K562 (cell line): Measurements from ENCODE around the gene ACADSB. TPM values are rescaled to one million over a fixed set of nuclear protein-coding genes. Genes with fewer than 3 reads are reported as not detected.

Source experiments
- ATAC-seq: fragments of 200-7000 bp; cut with Tn5 transposase; 3 replicates; pipeline ENCODE4 v1.9.1; 2020; ENCODE audit warnings: moderate library complexity
- BruUV-seq: library from RNA; stranded (reverse); fragments of 400-500 nt; replicated peaks from 2 replicates; lab custom pipeline; 2021; lab: Mats Ljungman, UMichigan
- CTCF ChIA-PET: fragments of 300-600 bp; formaldehyde crosslinking; extraction: SDS; loops from one replicate; lab custom pipeline; 2021; ENCODE audit warnings: low intra/inter-chr PET ratio; lab: Yijun Ruan, JAX
- POLR2A ChIA-PET: fragments of 300-600, 350-650 bp; sonication (Branson Sonifier 250); formaldehyde crosslinking; extraction: SDS; loops from one replicate; lab custom pipeline; 2021; ENCODE audit warnings: antibody characterized with exemption, inconsistent platforms; lab: Yijun Ruan, JAX
- DNase-seq, 4 experiments: peaks; one replicate each; pipeline versions ENCODE4 v3.0.0 to v3.0.0-alpha.2; 2011 to 2018; ENCODE audit warnings: low spot score in 3 of 4, mixed read lengths in 3 of 4; ENCODE audit errors: extremely low read depth in 1 of 4
- FAIRE-seq: peaks from 2 replicates; lab custom pipeline; 2011; peaks lifted over from hg19 to GRCh38; lab: Jason Lieb, UNC
- H2AFZ ChIP-seq: 2 replicates; pipeline ENCODE4 v1.6.0; 2011; ENCODE audit warnings: low read depth, low read length, control low read depth, inconsistent platforms
- H3K27ac ChIP-seq: fragments of 200-600 bp; 3 replicates; pipeline ENCODE4 v1.8.0; 2011; ENCODE audit warnings: low read depth, mild to moderate bottlenecking, control low read depth, inconsistent platforms, low read length, moderate library complexity, mixed read lengths; ENCODE audit errors: extremely low read depth
- H3K27me3 ChIP-seq, 2 experiments: fragments of 300-600 bp in 1 of 2; 2 replicates in 1 of 2; 3 replicates in 1 of 2; pipeline versions ENCODE4 v1.6.0 to v1.8.0; 2011; ENCODE audit warnings: inconsistent platforms in 2 of 2, low read length in 2 of 2, mild to moderate bottlenecking in 1 of 2, mixed read lengths in 1 of 2, moderate library complexity in 1 of 2; ENCODE audit not compliant: control insufficient read depth in 2 of 2, insufficient read depth in 2 of 2
- H3K36me3 ChIP-seq: fragments of 300-600 bp; 3 replicates; pipeline ENCODE4 v1.8.0; 2011; ENCODE audit warnings: mild to moderate bottlenecking, low read length, inconsistent platforms; ENCODE audit not compliant: control insufficient read depth, insufficient read depth
- H3K4me1 ChIP-seq, 2 experiments: fragments of 200-600 bp in 1 of 2; replicated peaks in 1 of 2; 2 replicates in 1 of 2; 3 replicates in 1 of 2; pipeline versions ENCODE4 v1.5.1 to v1.8.0; 2011; ENCODE audit warnings: inconsistent platforms in 2 of 2, low read length in 2 of 2, mild to moderate bottlenecking in 1 of 2, mixed read lengths in 1 of 2, moderate library complexity in 1 of 2; ENCODE audit not compliant: control insufficient read depth in 2 of 2, insufficient read depth in 2 of 2
- H3K4me2 ChIP-seq: 2 replicates; pipeline ENCODE4 v1.6.1; 2011; ENCODE audit warnings: low read length, control low read depth, inconsistent platforms, mixed read lengths; ENCODE audit not compliant: insufficient read depth
- H3K4me3 ChIP-seq: fragments of 200-600 bp; sonication (generic), shearing (Covaris generic); 2 replicates; pipeline ENCODE4 v1.5.1; 2016; ENCODE audit warnings: control low read depth, inconsistent platforms
- H3K79me2 ChIP-seq: fragments of 200-600 bp; 3 replicates; pipeline ENCODE4 v1.8.0; 2011; ENCODE audit warnings: low read length, inconsistent platforms; ENCODE audit not compliant: control insufficient read depth, insufficient read depth
- H3K9ac ChIP-seq, 2 experiments: 2 replicates each; pipeline versions ENCODE4 v1.6.0 to v1.6.1; 2011; ENCODE audit warnings: low read depth in 2 of 2, low read length in 2 of 2, control low read depth in 1 of 2, inconsistent platforms in 1 of 2, mild to moderate bottlenecking in 1 of 2, mixed read lengths in 1 of 2; ENCODE audit not compliant: insufficient read depth in 1 of 2
- H3K9me1 ChIP-seq: one replicate; pipeline ENCODE4 v1.6.0; 2011; ENCODE audit warnings: inconsistent platforms, mild to moderate bottlenecking, low read length, moderate library complexity; ENCODE audit not compliant: control insufficient read depth, insufficient read depth
- H3K9me3 ChIP-seq: replicated peaks from 2 replicates; pipeline ENCODE4 v1.5.1; 2011; ENCODE audit warnings: low read depth, low read length, inconsistent platforms; ENCODE audit not compliant: control insufficient read depth, insufficient read depth
- H4K20me1 ChIP-seq: replicated peaks from 2 replicates; pipeline ENCODE4 v1.6.1; 2011; ENCODE audit warnings: low read length, inconsistent platforms, mixed read lengths; ENCODE audit not compliant: control insufficient read depth, insufficient read depth
- BHLHE40 ChIP-seq: IDR thresholded peaks from 2 replicates; pipeline ENCODE4 v1.6.1; 2011; ENCODE audit warnings: low read length, improper control_type of control experiment
- BRD9 ChIP-seq: fragments of 450-650 bp; IDR thresholded peaks from 2 replicates; pipeline ENCODE4 v1.6.1; 2018; ENCODE audit warnings: low read depth; ENCODE audit not compliant: partially characterized antibody
- DNMT1 ChIP-seq: fragments of 450-650 bp; IDR thresholded peaks from 2 replicates; pipeline ENCODE4 v1.6.1; 2016; ENCODE audit warnings: antibody characterized with exemption, mild to moderate bottlenecking
- EZH2 ChIP-seq: IDR thresholded peaks from 2 replicates; pipeline ENCODE4 v1.6.1; 2012; ENCODE audit warnings: low read depth, mild to moderate bottlenecking, inconsistent platforms, low read length, borderline replicate concordance
- HEY1 ChIP-seq: fragments of 250-450 bp; sonication (Bioruptor Pico); IDR thresholded peaks from 2 replicates; pipeline ENCODE4 v1.5.0; 2020; ENCODE audit warnings: mild to moderate bottlenecking, moderate library complexity, borderline replicate concordance
- HNRNPUL1 ChIP-seq: fragments of 200-400 bp; formaldehyde crosslinking; IDR thresholded peaks from 2 replicates; pipeline ENCODE4 v1.6.1; 2017; ENCODE audit warnings: low read length
- SRSF1 ChIP-seq: fragments of 200-400 bp; formaldehyde crosslinking; IDR thresholded peaks from 2 replicates; pipeline ENCODE4 v1.6.1; 2017; ENCODE audit warnings: mild to moderate bottlenecking, low read depth, low read length, moderate library complexity
- ZNF23 ChIP-seq: fragments of 250-450 bp; sonication (Bioruptor Pico); IDR thresholded peaks from 2 replicates; pipeline ENCODE4 v1.4.0; 2020; ENCODE audit warnings: mild to moderate bottlenecking
- ZNF282 ChIP-seq: sonication (generic); formaldehyde crosslinking; IDR thresholded peaks from 2 replicates; pipeline ENCODE4 v1.8.1; 2023; ENCODE audit warnings: missing genetic modification reagents
- ZNF584 ChIP-seq: fragments of 200-800 bp; sonication (Bioruptor generic); IDR thresholded peaks from 2 replicates; pipeline ENCODE4 v1.6.1; 2016; ENCODE audit warnings: low read depth, mild to moderate bottlenecking, missing genetic modification characterization, missing compliant biosample characterization
- WGBS: fragments of 100-300 bp; shearing (Covaris generic); methylation state at CpG from one replicate; pipeline ENCODE4 v1.1.6; 2016; ENCODE audit warnings: low coverage, mixed read lengths; ENCODE audit not compliant: insufficient coverage; ENCODE audit errors: missing lambda C conversion rate; 5-methylcytosine and 5-hydroxymethylcytosine counted together
- in situ Hi-C: fragments of 300-500 bp; cut with MboI; formaldehyde crosslinking; loops from 4 replicates; pipeline ENCODE4 v1.15.0; 2018; ENCODE audit warnings: inconsistent platforms, mixed read lengths
- intact Hi-C: fragments of 100-400 bp; cut with micrococcal nuclease; formaldehyde crosslinking; loops from 2 replicates; pipeline ENCODE4 v1.14.2; 2022
- polyA plus RNA-seq, 8 experiments: library from polyadenylated mRNA; depleted of rRNA in 4 of 8; stranded (reverse) in 5 of 8; unstranded in 3 of 8; fragments of >200 nt; fragmentation: Nextera tagmentation in 2 of 8; fragmentation: Illumina TruSeq in 1 of 8; extraction: Ambion mirVana in 2 of 8; extraction: Trizol in 1 of 8; gene quantifications; 2 replicates each; pipeline versions ENCODE4 v1.2.1 to v1.2.3, GENCODE V29; 2011 to 2014; ENCODE audit warnings: inconsistent platforms in 1 of 8, missing spikeins in 1 of 8
- total RNA-seq, 7 experiments: library from RNA; depleted of rRNA in 6 of 7; stranded (reverse); fragments of >200 nt in 6 of 7; fragmentation: Illumina TruSeq in 2 of 7; extraction: Trizol in 2 of 7; gene quantifications; 2 replicates each; pipeline versions ENCODE4 v1.2.1 to v1.2.3, GENCODE V29; 2011 to 2021; ENCODE audit warnings: low replicate concordance in 1 of 7
- TF ChIP-seq, protein P1 (sequence below): sonication (generic); formaldehyde crosslinking; IDR thresholded peaks from 2 replicates; pipeline ENCODE4 v1.8.0; 2022; ENCODE audit warnings: mild to moderate bottlenecking, missing genetic modification reagents
- TF ChIP-seq, protein P2 (sequence below): fragments of 250-450 bp; sonication (Bioruptor Pico); IDR thresholded peaks from 2 replicates; pipeline ENCODE4 v1.5.0; 2020; ENCODE audit warnings: mild to moderate bottlenecking

ACADSB gene
- total and polyA plus RNA-seq, 9 of the 15 experiments (the other 6 are each of a cell fraction or from before 2014, with no cell fraction given) = 2.9 to 9.1 (median 5.8) TPM

DNA sequence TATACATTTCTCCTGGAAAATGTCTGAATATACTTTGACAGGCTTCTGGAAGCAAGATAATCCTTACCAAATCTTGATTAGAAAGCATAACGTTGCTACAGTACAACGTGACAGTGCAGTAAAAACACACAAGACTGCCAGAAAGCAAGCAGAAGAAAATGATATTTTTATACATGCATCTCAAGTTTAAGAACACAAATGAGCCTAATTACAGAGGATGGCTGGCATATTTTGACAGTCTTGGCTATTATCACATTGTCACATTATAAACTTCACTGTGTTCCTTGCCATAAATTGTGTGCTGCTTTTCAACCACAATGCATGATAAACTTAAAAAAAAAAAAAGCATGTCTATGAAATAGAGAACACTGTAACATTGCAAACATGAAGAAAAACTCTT lies 4.5 kb upstream of the ACADSB start:
- FAIRE-seq = no peak
- peaks cover 7 to 11% of the 10 kb centered on the region in 2 experiments; a peak in 4 of 5 replicates for H3K4me1 ChIP-seq
- in situ Hi-C loops = no loop called here
- no TSS peak for BruUV-seq
- no peak for TF ChIP-seq BHLHE40
- TF ChIP-seq, all 486 proteins: peak for 0
- Histone ChIP-seq H3K4me3 (no peak overlapping the region), H3K9me1 (no peaks in the 10 kb centered on the region), H4K20me1 (no peaks in the 10 kb centered on the region), H3K9me3 (no peaks in the 10 kb centered on the region), H3K27ac (no peak overlapping the region), H3K4me2 (no peak overlapping the region), H3K9ac (no peak overlapping the region), H3K79me2 (peaks cover 87% of the 10 kb centered on the region), H3K27me3 (no peaks in the 10 kb centered on the region), H2AFZ (no peak overlapping the region), H3K36me3 (peaks cover 19% of the 10 kb centered on the region)
- no peak for DNase-seq
- intact Hi-C loops = no loop called here
- ChIA-PET POLR2A (no interaction called here), CTCF (no interaction called here)
- 8% methylated on average over 2 of the region's 2 CpGs for WGBS
- no peak for ATAC-seq

DNA sequence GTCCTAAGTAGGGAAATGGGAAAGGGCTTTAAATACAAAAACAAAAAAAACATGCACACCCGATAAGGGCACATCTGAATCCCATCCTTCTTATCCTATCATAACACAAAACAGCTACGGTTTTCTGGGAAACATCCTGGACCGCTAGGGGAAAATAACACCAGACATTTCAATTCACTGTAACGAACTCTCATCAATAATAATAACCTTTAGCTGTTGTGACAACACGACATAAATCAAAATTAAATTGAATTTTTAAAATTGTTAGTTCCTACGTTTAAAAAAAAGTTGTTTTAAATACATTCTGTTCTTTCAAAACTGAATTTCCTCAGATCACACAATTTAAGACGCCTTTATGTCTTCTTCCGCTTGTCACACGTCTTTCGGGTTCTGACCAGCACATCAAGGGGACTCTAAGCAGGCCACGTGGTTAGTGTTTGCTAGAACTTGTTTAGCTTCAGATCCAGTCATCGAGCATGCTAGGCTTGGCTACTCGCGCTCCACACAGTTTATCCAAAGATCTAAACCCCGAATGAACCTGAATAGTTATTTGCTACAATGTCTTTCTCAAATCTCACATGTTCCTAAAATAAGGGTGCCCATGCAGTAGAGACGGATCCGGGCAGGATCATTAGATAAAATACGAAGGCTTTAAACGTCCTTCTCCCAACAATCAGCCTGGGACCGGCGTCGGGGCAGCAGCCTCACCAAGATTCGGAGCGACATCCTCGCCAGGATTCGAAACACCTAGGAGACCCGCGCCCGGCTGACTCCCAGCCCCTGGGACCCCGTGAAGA lies 1.1 kb upstream of the ACADSB start:
- Histone ChIP-seq H3K9ac (peak overlapping the region; percentile 91 to 97), H2AFZ (peak overlapping the region; percentile 80), H3K9me1 (no peaks in the 10 kb centered on the region), H3K79me2 (peaks cover 70% of the 10 kb centered on the region), H3K9me3 (no peaks in the 10 kb centered on the region), H3K4me2 (peak overlapping the region; percentile 83), H3K4me1 (peaks cover 11 to 16% of the 10 kb centered on the region in 2 experiments; a peak in 4 of 5 replicates), H3K27ac (peak overlapping the region; percentile 92), H3K27me3 (no peaks in the 10 kb centered on the region), H3K4me3 (peak overlapping the region; percentile 98), H4K20me1 (no peaks in the 10 kb centered on the region), H3K36me3 (peaks cover 13% of the 10 kb centered on the region; the same call in 2 of the 3 replicates)
- DNase-seq (peak; percentile 10 to 71 (median 28)), ATAC-seq (peak; percentile 72), FAIRE-seq (peak; percentile 79)
- BruUV-seq = TSS peak; percentile 35
- 2% methylated on average over 27 of the region's 30 CpGs for WGBS
- ChIA-PET POLR2A (interaction anchor here (1.0 to 1.8 kb wide), 3 partner anchors 9 to 77 kb away, joined by 4 to 9 read pairs (median 5); no protein-coding TSS in a partner anchor), CTCF (no interaction called here)
- intact Hi-C loops (no loop called here), in situ Hi-C loops (no loop called here)
- TF ChIP-seq EZH2 (no peak), SRSF1 (no peak), ZNF282 (no peak), ZNF584 (CRISPR knock-in tag) (no peak), HNRNPUL1 (no peak), HEY1 (no peak), DNMT1 (no peak), ZNF23 (CRISPR knock-in tag) (no peak), BRD9 (no peak)
- TF ChIP-seq, protein P1, sequence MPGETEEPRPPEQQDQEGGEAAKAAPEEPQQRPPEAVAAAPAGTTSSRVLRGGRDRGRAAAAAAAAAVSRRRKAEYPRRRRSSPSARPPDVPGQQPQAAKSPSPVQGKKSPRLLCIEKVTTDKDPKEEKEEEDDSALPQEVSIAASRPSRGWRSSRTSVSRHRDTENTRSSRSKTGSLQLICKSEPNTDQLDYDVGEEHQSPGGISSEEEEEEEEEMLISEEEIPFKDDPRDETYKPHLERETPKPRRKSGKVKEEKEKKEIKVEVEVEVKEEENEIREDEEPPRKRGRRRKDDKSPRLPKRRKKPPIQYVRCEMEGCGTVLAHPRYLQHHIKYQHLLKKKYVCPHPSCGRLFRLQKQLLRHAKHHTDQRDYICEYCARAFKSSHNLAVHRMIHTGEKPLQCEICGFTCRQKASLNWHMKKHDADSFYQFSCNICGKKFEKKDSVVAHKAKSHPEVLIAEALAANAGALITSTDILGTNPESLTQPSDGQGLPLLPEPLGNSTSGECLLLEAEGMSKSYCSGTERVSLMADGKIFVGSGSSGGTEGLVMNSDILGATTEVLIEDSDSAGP (CRISPR knock-in tag) = no peak
- TF ChIP-seq, protein P2, sequence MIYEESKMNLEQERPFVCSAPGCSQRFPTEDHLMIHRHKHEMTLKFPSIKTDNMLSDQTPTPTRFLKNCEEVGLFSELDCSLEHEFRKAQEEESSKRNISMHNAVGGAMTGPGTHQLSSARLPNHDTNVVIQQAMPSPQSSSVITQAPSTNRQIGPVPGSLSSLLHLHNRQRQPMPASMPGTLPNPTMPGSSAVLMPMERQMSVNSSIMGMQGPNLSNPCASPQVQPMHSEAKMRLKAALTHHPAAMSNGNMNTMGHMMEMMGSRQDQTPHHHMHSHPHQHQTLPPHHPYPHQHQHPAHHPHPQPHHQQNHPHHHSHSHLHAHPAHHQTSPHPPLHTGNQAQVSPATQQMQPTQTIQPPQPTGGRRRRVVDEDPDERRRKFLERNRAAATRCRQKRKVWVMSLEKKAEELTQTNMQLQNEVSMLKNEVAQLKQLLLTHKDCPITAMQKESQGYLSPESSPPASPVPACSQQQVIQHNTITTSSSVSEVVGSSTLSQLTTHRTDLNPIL (CRISPR knock-in tag) = no peak
